Mesenteric fat pad (tissue), 1 donor: ENCODE data around the gene CSN2. TPM values are rescaled to one million over a fixed set of nuclear protein-coding genes. Genes with fewer than 3 reads are reported as not detected.

Experiments used
- DNase-seq: peaks from one replicate; pipeline ENCODE4 v3.0.0-alpha.2; 2020; ENCODE audit warnings: low spot score
- total RNA-seq: library from RNA; stranded (reverse); fragmentation: NEBNext Ultra II Directional; extraction: Animal tissue kit (Norgen Biotek cat#: 25700); gene quantifications from one replicate; pipeline ENCODE4 v1.2.1, GENCODE V29; 2021
- donor health status: DM: yes; HTN: yes; CAD: no.

CSN2 gene
- total RNA-seq, 1 donor from 2014 or later, result not detected

DNA sequence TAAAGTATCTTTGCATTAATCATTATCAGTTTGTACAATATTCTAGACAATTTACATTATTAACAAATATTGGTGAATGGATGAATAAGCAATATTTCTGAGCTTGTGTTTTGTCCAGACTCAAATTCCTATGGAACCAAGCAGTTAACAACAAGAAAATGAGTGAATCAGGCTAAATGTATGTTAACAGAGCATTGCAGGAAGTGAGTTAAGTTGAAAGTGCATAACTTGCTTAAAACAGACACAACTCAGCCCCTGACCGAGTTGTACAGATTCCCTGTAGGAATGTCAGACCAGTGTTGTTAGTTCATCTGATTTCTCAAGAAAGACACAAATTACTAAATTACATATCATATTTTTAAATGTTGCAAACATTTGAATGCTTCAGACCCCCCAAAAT lies 58.4 kb downstream of the CSN2 start:
- no peak for DNase-seq

Other genes with a start within 250 kb of the CSN2 start
- gene SULT1B1, start 205.1 kb downstream of the CSN2 start, total RNA-seq, result 5.4 TPM
- gene SULT1E1, start 105.6 kb downstream of the CSN2 start, total RNA-seq, result not detected
- 32.3 TPM for gene CSN1S1, start 34.7 kb downstream of the CSN2 start, total RNA-seq
- not detected for gene STATH, start 30.2 kb upstream of the CSN2 start, total RNA-seq
- not detected for gene HTN3, start 62.7 kb upstream of the CSN2 start, total RNA-seq
- not detected for gene HTN1, start 84.7 kb upstream of the CSN2 start, total RNA-seq
- gene PRR27, start 188.5 kb upstream of the CSN2 start, total RNA-seq, result not detected
- not detected for gene ODAM, start 230.0 kb upstream of the CSN2 start, total RNA-seq